ENCODE data around the gene EZH1.

The EZH1 gene

GRCh38 chr17:42682722-42683403 lies 62.0 kb downstream of the EZH1 start:
- DNase-seq (ENCODE audit: low read depth, low spot score), result no peak

- DNase-seq (ENCODE audit: low read depth, low spot score), result no peak
Observed at GRCh38 chr17:42681976-42682721, 62.7 kb downstream of the EZH1 start, which contains the start of gene CNTNAP1. Gene CNTNAP1, plus strand, starts transcription at chr17:42682531. Its CDS starts 299 bp downstream, at chr17:42682830.

GRCh38 chr17:42680331-42680808 lies 64.5 kb downstream of the EZH1 start:
- no peak for DNase-seq (ENCODE audit: low read depth, low spot score)

GRCh38 chr17:42679492-42680330 lies 65.1 kb downstream of the EZH1 start:
- no peak for DNase-seq (ENCODE audit: low read depth, low spot score)

GRCh38 chr17:42678951-42679491 lies 65.8 kb downstream of the EZH1 start:
- DNase-seq (ENCODE audit: low read depth, low spot score), result no peak

GRCh38 chr17:42677921-42678781 lies 66.7 kb downstream of the EZH1 start:
- no peak for DNase-seq (ENCODE audit: low read depth, low spot score)

GRCh38 chr17:42677012-42677857 lies 67.6 kb downstream of the EZH1 start:
- DNase-seq (ENCODE audit: low read depth, low spot score), result peak; percentile 99

GRCh38 chr17:42676424-42677011 lies 68.3 kb downstream of the EZH1 start, which contains the start of gene PLEKHH3:
Gene PLEKHH3, minus strand, starts transcription at chr17:42676994. Its CDS starts 431 bp downstream, at chr17:42676563.
- no peak for DNase-seq (ENCODE audit: low read depth, low spot score)

- no peak for DNase-seq (ENCODE audit: low read depth, low spot score)
Observed at GRCh38 chr17:42675965-42676423, 68.8 kb downstream of the EZH1 start.

GRCh38 chr17:42675348-42675964 lies 69.4 kb downstream of the EZH1 start:
- no peak for DNase-seq (ENCODE audit: low read depth, low spot score)

GRCh38 chr17:42674755-42675347 lies 70.0 kb downstream of the EZH1 start:
- DNase-seq (ENCODE audit: low read depth, low spot score), result no peak

GRCh38 chr17:42673885-42674754 lies 70.7 kb downstream of the EZH1 start:
- no peak for DNase-seq (ENCODE audit: low read depth, low spot score)

GRCh38 chr17:42673266-42673884 lies 71.5 kb downstream of the EZH1 start:
- DNase-seq (ENCODE audit: low read depth, low spot score), result no peak

- DNase-seq (ENCODE audit: low read depth, low spot score), result no peak
Observed at GRCh38 chr17:42672038-42672437, 72.8 kb downstream of the EZH1 start.

GRCh38 chr17:42670789-42671657 lies 73.8 kb downstream of the EZH1 start:
- DNase-seq (ENCODE audit: low read depth, low spot score), result no peak
